Esophagus squamous epithelium (tissue), 5 donors: ENCODE results near the gene TKTL1. TPM values are rescaled to one million over a fixed set of nuclear protein-coding genes. Genes with fewer than 3 reads are reported as not detected.
"Not testable (repeated sequence)": the region's sequence is repeated elsewhere in the genome, so short reads cannot be mapped to it uniquely, and the experiment has no call there.

ENCODE experiments used
- DNase-seq: peaks from one replicate; lab custom pipeline; 2025; lab: John Stamatoyannopoulos, UW
- H3K27ac ChIP-seq, 4 donors: fragments of 200-600 bp; sonication (generic); one replicate each; pipeline ENCODE4 v1.5.1; 2016 to 2019; ENCODE audit warnings: mild to moderate bottlenecking in 1 of 4
- H3K27me3 ChIP-seq, 4 donors: fragments of 200-600 bp; sonication (generic); 1 replicate in 3 of 4; 2 replicates in 1 of 4; pipeline versions ENCODE4 v1.5.1 to v1.6.0; 2017 to 2021; ENCODE audit warnings: antibody characterized with exemption in 1 of 4
- H3K36me3 ChIP-seq, 3 donors: fragments of 200-600 bp; sonication (generic); one replicate each; pipeline ENCODE4 v1.5.1; 2016 to 2019
- H3K4me1 ChIP-seq, 3 donors: fragments of 200-600 bp; sonication (generic); one replicate each; pipeline ENCODE4 v1.5.1; 2017 to 2019
- H3K4me3 ChIP-seq, 4 donors: fragments of 200-600 bp; sonication (generic); 1 replicate in 3 of 4; 2 replicates in 1 of 4; pipeline ENCODE4 v1.5.1; 2016 to 2019; ENCODE audit warnings: mild to moderate bottlenecking in 2 of 4, moderate library complexity in 1 of 4
- H3K9me3 ChIP-seq, 3 donors: fragments of 200-600 bp; sonication (generic); one replicate each; pipeline ENCODE4 v1.5.1; 2016 to 2019
- POLR2A ChIP-seq, 4 donors: fragments of 450-650 bp; IDR thresholded peaks; one replicate each; pipeline ENCODE4 v1.6.1; 2017; ENCODE audit warnings: antibody characterized with exemption in 4 of 4, mild to moderate bottlenecking in 4 of 4, moderate library complexity in 3 of 4
- WGBS, 2 donors: methylation state at CpG; one replicate each; pipeline ENCODE4 v1.1.5; 2018; 5-methylcytosine and 5-hydroxymethylcytosine counted together
- intact Hi-C: fragments of 100-400 bp; cut with DNase I; formaldehyde crosslinking; loops from one replicate; pipeline ENCODE4 v1.15.0; 2022
- total RNA-seq, 4 donors: library from RNA; depleted of rRNA; stranded (reverse); fragments of >200 nt; gene quantifications; one replicate each; pipeline ENCODE4 v1.1.0, GENCODE V29; 2016
- TF ChIP-seq, protein P1 (sequence below), 6 experiments: fragments of 450-650 bp in 4 of 6; fragments of 200-600 bp in 2 of 6; sonication (generic) in 2 of 6; IDR thresholded peaks; one replicate each; pipeline ENCODE4 v1.5.1; 2016 to 2019; ENCODE audit warnings: antibody characterized with exemption in 6 of 6, mild to moderate bottlenecking in 4 of 6, moderate library complexity in 4 of 6
- donor health status: DM: yes; HTN: yes; CAD: no.

Gene TKTL1, protein sequence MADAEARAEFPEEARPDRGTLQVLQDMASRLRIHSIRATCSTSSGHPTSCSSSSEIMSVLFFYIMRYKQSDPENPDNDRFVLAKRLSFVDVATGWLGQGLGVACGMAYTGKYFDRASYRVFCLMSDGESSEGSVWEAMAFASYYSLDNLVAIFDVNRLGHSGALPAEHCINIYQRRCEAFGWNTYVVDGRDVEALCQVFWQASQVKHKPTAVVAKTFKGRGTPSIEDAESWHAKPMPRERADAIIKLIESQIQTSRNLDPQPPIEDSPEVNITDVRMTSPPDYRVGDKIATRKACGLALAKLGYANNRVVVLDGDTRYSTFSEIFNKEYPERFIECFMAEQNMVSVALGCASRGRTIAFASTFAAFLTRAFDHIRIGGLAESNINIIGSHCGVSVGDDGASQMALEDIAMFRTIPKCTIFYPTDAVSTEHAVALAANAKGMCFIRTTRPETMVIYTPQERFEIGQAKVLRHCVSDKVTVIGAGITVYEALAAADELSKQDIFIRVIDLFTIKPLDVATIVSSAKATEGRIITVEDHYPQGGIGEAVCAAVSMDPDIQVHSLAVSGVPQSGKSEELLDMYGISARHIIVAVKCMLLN
- total RNA-seq: not detected

DNA sequence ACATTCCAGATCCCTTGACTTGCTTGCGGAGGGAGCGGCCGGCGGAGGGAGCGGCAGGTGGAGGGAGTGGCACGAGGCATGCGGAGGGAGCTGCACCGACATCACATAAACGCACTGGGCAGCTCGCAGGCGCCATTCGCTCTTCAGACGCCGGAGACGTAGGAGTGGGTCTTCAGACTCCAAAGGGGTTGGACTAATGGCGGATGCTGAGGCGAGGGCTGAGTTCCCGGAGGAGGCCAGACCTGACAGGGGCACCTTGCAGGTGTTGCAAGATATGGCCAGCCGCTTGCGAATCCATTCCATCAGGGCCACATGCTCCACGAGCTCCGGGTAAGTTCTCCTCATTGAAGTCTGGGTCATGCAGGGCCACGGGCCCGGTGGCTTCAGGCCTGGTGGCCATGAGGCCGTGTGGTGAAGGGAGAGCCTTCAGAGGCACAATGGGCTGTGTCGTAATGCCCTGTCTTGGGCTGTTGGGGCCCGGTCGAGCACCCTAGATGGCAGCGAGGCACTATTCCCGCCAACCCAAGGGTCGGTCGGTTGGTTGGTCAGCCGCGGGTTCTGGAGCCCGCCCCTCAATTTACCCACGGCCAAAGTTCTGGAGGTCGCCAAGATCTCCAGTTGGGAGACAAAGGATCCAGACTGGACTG is at the start of gene TKTL1:
TKTL1 (plus strand) TSS at position 132 of the 647 bp plus-strand sequence; CDS start at position 197, 65 bp downstream.
- TF ChIP-seq, protein P1, sequence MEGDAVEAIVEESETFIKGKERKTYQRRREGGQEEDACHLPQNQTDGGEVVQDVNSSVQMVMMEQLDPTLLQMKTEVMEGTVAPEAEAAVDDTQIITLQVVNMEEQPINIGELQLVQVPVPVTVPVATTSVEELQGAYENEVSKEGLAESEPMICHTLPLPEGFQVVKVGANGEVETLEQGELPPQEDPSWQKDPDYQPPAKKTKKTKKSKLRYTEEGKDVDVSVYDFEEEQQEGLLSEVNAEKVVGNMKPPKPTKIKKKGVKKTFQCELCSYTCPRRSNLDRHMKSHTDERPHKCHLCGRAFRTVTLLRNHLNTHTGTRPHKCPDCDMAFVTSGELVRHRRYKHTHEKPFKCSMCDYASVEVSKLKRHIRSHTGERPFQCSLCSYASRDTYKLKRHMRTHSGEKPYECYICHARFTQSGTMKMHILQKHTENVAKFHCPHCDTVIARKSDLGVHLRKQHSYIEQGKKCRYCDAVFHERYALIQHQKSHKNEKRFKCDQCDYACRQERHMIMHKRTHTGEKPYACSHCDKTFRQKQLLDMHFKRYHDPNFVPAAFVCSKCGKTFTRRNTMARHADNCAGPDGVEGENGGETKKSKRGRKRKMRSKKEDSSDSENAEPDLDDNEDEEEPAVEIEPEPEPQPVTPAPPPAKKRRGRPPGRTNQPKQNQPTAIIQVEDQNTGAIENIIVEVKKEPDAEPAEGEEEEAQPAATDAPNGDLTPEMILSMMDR (IDR thresholded peaks at IDR 0.05): no peak
- TF ChIP-seq POLR2A (IDR thresholded peaks at IDR 0.05): no peak
- H3K36me3 ChIP-seq: no peaks in the 10 kb centered on the region
- no peak for DNase-seq
- no peaks in the 10 kb centered on the region for H3K4me1 ChIP-seq
- H3K9me3 ChIP-seq: no peaks in the 10 kb centered on the region
- H3K27me3 ChIP-seq: no peaks in the 10 kb centered on the region
- WGBS, 2 donors: 60 to 100% methylated on average over 2 to 7 of the region's 37 CpGs
- H3K4me3 ChIP-seq: no peak within 1 kb of the TSS
- H3K27ac ChIP-seq: no peak within 1 kb of the TSS
- intact Hi-C loops: no loop called here

GRCh38 chrX:154247377-154248045 is 48.1 kb upstream of the TKTL1 start:
- H3K36me3 ChIP-seq, intact Hi-C loops, H3K4me3 ChIP-seq, H3K4me1 ChIP-seq, H3K9me3 ChIP-seq, H3K27me3 ChIP-seq, DNase-seq, H3K27ac ChIP-seq: not testable (repeated sequence)
- no CpG with 5 or more reads among the region's 17 CpGs for WGBS, 2 donors

DNA sequence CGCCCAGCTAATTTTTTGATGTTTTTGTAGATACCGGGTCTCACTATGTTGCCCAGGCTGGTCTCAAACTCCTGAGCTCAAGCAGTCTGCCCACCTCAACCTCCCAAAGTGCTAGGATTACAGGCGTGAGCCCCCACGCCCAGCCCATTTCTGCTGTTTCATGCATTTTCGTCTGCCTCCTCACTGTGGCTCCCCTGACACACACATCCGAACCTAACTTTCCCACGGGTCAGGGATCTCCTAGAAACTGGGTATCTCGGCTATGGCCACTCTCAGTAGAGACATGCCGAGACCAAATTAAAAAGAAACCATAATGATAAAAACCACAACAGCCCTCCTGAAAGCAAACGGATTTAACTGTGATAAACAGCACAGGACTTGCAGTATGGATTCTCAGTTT is 47.5 kb upstream of the TKTL1 start:
- H3K4me3 ChIP-seq, H3K9me3 ChIP-seq, intact Hi-C loops, DNase-seq, H3K27me3 ChIP-seq, H3K4me1 ChIP-seq, H3K36me3 ChIP-seq, H3K27ac ChIP-seq: not testable (repeated sequence)
- no CpG with 5 or more reads among the region's 10 CpGs for WGBS, 2 donors

DNA sequence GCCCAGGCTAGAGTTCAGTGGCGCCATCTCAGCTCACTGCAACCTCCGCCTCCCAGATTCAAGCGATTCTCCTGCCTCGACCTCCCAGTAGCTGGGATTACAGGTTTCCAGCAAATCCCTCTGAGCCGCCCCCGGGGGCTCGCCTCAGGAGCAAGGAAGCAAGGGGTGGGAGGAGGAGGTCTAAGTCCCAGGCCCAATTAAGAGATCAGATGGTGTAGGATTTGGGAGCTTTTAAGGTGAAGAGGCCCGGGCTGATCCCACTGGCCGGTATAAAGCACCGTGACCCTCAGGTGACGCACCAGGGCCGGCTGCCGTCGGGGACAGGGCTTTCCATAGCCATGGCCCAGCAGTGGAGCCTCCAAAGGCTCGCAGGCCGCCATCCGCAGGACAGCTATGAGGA is 38.3 kb upstream of the TKTL1 start, which contains the start of gene OPN1MW3:
OPN1MW3 (plus strand) TSS at position 301 of the 400 bp plus-strand sequence; CDS start at position 339, 38 bp downstream.
- intact Hi-C loops, H3K36me3 ChIP-seq, H3K9me3 ChIP-seq, H3K27me3 ChIP-seq, DNase-seq, H3K4me3 ChIP-seq, H3K27ac ChIP-seq, H3K4me1 ChIP-seq: not testable (repeated sequence)
- WGBS, 2 donors: no CpG with 5 or more reads among the region's 17 CpGs

GRCh38 chrX:154258711-154259110 is 36.9 kb upstream of the TKTL1 start:
- H3K4me1 ChIP-seq, H3K9me3 ChIP-seq, DNase-seq, H3K4me3 ChIP-seq, H3K36me3 ChIP-seq, H3K27me3 ChIP-seq, intact Hi-C loops, H3K27ac ChIP-seq: not testable (repeated sequence)
- no CpG with 5 or more reads among the region's 10 CpGs for WGBS, 2 donors

- H3K27ac ChIP-seq, H3K4me1 ChIP-seq, H3K36me3 ChIP-seq, H3K27me3 ChIP-seq, H3K4me3 ChIP-seq, DNase-seq, intact Hi-C loops, H3K9me3 ChIP-seq: not testable (repeated sequence)
- WGBS, 2 donors: no CpG with 5 or more reads among the region's 6 CpGs
Measured at GRCh38 chrX:154263072-154263471, 32.5 kb upstream of the TKTL1 start.

- H3K4me1 ChIP-seq, H3K9me3 ChIP-seq, H3K4me3 ChIP-seq, intact Hi-C loops, H3K36me3 ChIP-seq, H3K27ac ChIP-seq, DNase-seq, H3K27me3 ChIP-seq: not testable (repeated sequence)
- WGBS, 2 donors: no CpG with 5 or more reads among the region's 3 CpGs
Measured at GRCh38 chrX:154269245-154269644, 26.4 kb upstream of the TKTL1 start.

- H3K36me3 ChIP-seq, H3K4me3 ChIP-seq, H3K27ac ChIP-seq, intact Hi-C loops, H3K4me1 ChIP-seq, H3K9me3 ChIP-seq, DNase-seq, H3K27me3 ChIP-seq: not testable (repeated sequence)
- no CpG with 5 or more reads among the region's 23 CpGs for WGBS, 2 donors
Measured at GRCh38 chrX:154284489-154285338, 10.9 kb upstream of the TKTL1 start.

DNA sequence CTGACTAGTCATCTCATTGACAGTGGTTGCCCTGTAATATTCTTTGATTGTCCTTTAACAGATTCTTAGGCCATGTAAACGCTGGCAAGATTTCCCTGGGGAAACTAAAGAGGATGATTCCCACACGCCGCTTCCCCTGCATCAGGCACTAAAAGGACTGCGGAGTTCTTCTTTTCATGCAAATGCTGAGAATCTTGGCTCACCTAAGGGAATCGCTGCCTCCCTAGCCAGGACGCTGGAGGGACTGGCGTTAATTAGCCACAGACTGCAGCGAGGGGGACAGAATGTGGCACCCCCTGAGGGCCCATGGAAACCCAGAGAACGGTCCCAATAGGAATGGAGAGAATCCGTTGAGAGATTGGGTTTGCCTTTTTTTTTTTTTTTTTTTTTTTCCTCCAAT is 9.2 kb upstream of the TKTL1 start:
- H3K4me3 ChIP-seq, H3K27ac ChIP-seq, DNase-seq, H3K27me3 ChIP-seq, H3K4me1 ChIP-seq, H3K9me3 ChIP-seq, intact Hi-C loops, H3K36me3 ChIP-seq: not testable (repeated sequence)
- no CpG with 5 or more reads among the region's 10 CpGs for WGBS, 2 donors
